Measurements from ENCODE around the gene PLCXD1. TPM values are rescaled to one million over a fixed set of nuclear protein-coding genes. Genes with fewer than 3 reads are reported as not detected.

Gene PLCXD1
- total RNA-seq, 1 donor from 2014 or later = 20.2 TPM

DNA sequence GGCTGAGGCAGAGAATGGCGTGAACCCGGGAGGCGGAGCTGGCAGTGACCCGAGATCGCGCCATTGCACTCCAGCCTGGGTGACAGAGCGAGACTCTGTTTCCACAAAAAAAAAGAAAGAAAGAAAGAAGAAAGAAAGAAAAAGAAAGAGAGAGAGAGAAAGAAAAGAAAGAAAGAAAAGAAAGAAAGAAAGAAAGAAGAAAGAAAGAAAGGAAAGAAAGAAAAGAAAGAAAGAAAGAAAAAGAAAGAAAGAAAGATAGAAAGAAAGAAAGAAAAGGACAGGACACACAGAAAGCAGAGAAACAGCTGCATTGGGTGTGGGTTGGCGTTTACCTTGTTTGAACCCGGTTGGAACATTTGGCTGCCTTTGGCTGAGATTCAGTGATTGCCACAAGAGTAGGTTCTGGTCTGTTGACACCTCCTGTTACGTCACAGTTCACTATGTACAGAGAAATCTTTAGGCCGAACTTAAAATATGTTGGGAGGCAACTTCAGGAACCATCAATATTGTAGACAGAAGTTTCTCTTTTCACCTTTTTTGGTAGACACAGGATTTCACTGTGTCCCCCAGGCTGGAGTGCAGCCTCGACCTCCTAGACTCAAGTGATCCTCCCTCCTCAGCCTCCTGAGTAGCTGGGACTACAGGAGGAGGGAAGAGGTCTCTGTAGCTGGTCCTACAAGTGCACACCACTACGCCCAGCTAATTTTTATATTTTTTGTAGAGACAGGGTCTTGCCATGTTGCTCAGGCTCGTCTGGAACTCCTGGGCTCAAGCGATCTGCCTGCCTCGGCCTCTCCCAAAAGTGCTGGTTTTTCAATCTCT lies 16.3 kb upstream of the PLCXD1 start:
- Histone ChIP-seq H3K27me3 (ENCODE audit: control insufficient read depth, insufficient read depth, low read length) (no peaks in the 10 kb centered on the region), H3K36me3 (ENCODE audit: control insufficient read depth, insufficient read depth, low read length) (no peaks in the 10 kb centered on the region), H3K4me3 (ENCODE audit: low read depth, low read length) (no peak overlapping the region)
- no peak for DNase-seq (ENCODE audit: low read depth)
- TF ChIP-seq, protein P1, sequence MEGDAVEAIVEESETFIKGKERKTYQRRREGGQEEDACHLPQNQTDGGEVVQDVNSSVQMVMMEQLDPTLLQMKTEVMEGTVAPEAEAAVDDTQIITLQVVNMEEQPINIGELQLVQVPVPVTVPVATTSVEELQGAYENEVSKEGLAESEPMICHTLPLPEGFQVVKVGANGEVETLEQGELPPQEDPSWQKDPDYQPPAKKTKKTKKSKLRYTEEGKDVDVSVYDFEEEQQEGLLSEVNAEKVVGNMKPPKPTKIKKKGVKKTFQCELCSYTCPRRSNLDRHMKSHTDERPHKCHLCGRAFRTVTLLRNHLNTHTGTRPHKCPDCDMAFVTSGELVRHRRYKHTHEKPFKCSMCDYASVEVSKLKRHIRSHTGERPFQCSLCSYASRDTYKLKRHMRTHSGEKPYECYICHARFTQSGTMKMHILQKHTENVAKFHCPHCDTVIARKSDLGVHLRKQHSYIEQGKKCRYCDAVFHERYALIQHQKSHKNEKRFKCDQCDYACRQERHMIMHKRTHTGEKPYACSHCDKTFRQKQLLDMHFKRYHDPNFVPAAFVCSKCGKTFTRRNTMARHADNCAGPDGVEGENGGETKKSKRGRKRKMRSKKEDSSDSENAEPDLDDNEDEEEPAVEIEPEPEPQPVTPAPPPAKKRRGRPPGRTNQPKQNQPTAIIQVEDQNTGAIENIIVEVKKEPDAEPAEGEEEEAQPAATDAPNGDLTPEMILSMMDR (IDR thresholded peaks at IDR 0.05; ENCODE audit: insufficient read depth, low read length, poor library complexity, severe bottlenecking) = no peak

DNA sequence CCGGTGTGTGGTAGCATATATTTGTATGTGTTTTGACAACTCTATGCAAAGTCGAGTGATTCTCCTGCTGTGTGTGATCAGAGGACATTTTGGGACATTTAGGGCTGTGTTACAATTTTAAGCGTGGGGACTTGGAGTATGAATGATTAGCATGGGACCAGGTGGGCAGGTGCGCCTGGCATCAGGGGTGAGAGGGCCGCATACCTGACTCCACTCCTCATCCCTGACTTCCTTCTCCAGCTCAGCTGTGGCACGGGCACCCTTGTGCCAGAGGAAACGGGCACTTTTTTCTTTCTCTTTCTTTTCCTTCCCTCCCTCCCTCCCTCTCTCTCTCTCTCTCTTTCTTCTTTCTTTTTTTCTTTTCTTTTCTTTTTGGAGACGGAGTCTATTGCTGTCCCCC lies 15.7 kb upstream of the PLCXD1 start:
- TF ChIP-seq, protein P1 (IDR thresholded peaks at IDR 0.05; ENCODE audit: insufficient read depth, low read length, poor library complexity, severe bottlenecking) = no peak
- Histone ChIP-seq H3K4me3 (ENCODE audit: low read depth, low read length) (no peak overlapping the region), H3K27me3 (ENCODE audit: control insufficient read depth, insufficient read depth, low read length) (no peaks in the 10 kb centered on the region), H3K36me3 (ENCODE audit: control insufficient read depth, insufficient read depth, low read length) (no peaks in the 10 kb centered on the region)
- DNase-seq (ENCODE audit: low read depth) = no peak

GRCh38 chrX:267771-268261 lies 13.4 kb upstream of the PLCXD1 start:
- no peaks in the 10 kb centered on the region for H3K27me3 ChIP-seq (ENCODE audit: control insufficient read depth, insufficient read depth, low read length)
- TF ChIP-seq, protein P1 (IDR thresholded peaks at IDR 0.05; ENCODE audit: insufficient read depth, low read length, poor library complexity, severe bottlenecking) = no peak
- no peak for DNase-seq (ENCODE audit: low read depth)
- no peak overlapping the region for H3K4me3 ChIP-seq (ENCODE audit: low read depth, low read length)
- H3K36me3 ChIP-seq (ENCODE audit: control insufficient read depth, insufficient read depth, low read length) = no peaks in the 10 kb centered on the region

GRCh38 chrX:270848-271367 lies 10.3 kb upstream of the PLCXD1 start:
- Histone ChIP-seq H3K36me3 (ENCODE audit: control insufficient read depth, insufficient read depth, low read length) (no peaks in the 10 kb centered on the region), H3K27me3 (ENCODE audit: control insufficient read depth, insufficient read depth, low read length) (no peaks in the 10 kb centered on the region), H3K4me3 (ENCODE audit: low read depth, low read length) (no peak overlapping the region)
- DNase-seq (ENCODE audit: low read depth) = no peak
- TF ChIP-seq, protein P1 (IDR thresholded peaks at IDR 0.05; ENCODE audit: insufficient read depth, low read length, poor library complexity, severe bottlenecking) = no peak

GRCh38 chrX:274904-275475 lies 6.2 kb upstream of the PLCXD1 start:
- TF ChIP-seq, protein P1 (IDR thresholded peaks at IDR 0.05; ENCODE audit: insufficient read depth, low read length, poor library complexity, severe bottlenecking) = no peak
- H3K27me3 ChIP-seq (ENCODE audit: control insufficient read depth, insufficient read depth, low read length) = no peaks in the 10 kb centered on the region
- DNase-seq (ENCODE audit: low read depth) = no peak
- H3K4me3 ChIP-seq (ENCODE audit: low read depth, low read length) = no peak overlapping the region
- H3K36me3 ChIP-seq (ENCODE audit: control insufficient read depth, insufficient read depth, low read length) = no peaks in the 10 kb centered on the region
